HG03442 (cell line): ENCODE data around the gene MCU.
"Not testable (repeated sequence)": the region's sequence is repeated elsewhere in the genome, so short reads cannot be mapped to it uniquely, and the experiment has no call there.

Source experiments
- ATAC-seq: cut with Tn5 transposase; IDR thresholded peaks from one replicate; pipeline ENCODE4 v1.9.1; 2021; ENCODE audit warnings: mild to moderate bottlenecking, moderate library complexity; ENCODE audit not compliant: unreplicated experiment

The MCU gene

GRCh38 chr10:72893136-72893798 lies 201.3 kb downstream of the MCU start, which contains the start of gene OIT3:
Gene OIT3 (plus strand): TSS chr10:72893739. CDS start chr10:72893799, 60 bp downstream.
- ATAC-seq = no peak

- no peak for ATAC-seq
Observed at GRCh38 chr10:72895236-72895850, 203.4 kb downstream of the MCU start.

GRCh38 chr10:72898616-72899015 lies 206.7 kb downstream of the MCU start:
- ATAC-seq = no peak

- no peak for ATAC-seq
Observed at GRCh38 chr10:72899545-72899944, 207.6 kb downstream of the MCU start.

- not testable (repeated sequence) for ATAC-seq
Observed at GRCh38 chr10:72903941-72904446, 212.1 kb downstream of the MCU start.

GRCh38 chr10:72904806-72905205 lies 212.9 kb downstream of the MCU start:
- ATAC-seq = no peak

GRCh38 chr10:72906446-72906845 lies 214.5 kb downstream of the MCU start:
- ATAC-seq = no peak

GRCh38 chr10:72910705-72911104 lies 218.8 kb downstream of the MCU start:
- ATAC-seq = no peak

- no peak for ATAC-seq
Observed at GRCh38 chr10:72911758-72912157, 219.8 kb downstream of the MCU start.

GRCh38 chr10:72912736-72913135 lies 220.8 kb downstream of the MCU start:
- no peak for ATAC-seq

GRCh38 chr10:72913287-72913686 lies 221.3 kb downstream of the MCU start:
- ATAC-seq = no peak

GRCh38 chr10:72917201-72917600 lies 225.3 kb downstream of the MCU start:
- not testable (repeated sequence) for ATAC-seq

GRCh38 chr10:72917803-72918332 lies 225.9 kb downstream of the MCU start:
- not testable (repeated sequence) for ATAC-seq

GRCh38 chr10:72918352-72918751 lies 226.4 kb downstream of the MCU start:
- no peak for ATAC-seq

GRCh38 chr10:72921147-72921683 lies 229.3 kb downstream of the MCU start:
- ATAC-seq = not testable (repeated sequence)

- ATAC-seq = no peak
Observed at GRCh38 chr10:72924351-72924750, 232.4 kb downstream of the MCU start.

GRCh38 chr10:72925951-72926465 lies 234.1 kb downstream of the MCU start:
- no peak for ATAC-seq

GRCh38 chr10:72927485-72927884 lies 235.5 kb downstream of the MCU start:
- ATAC-seq = no peak

GRCh38 chr10:72928798-72929197 lies 236.9 kb downstream of the MCU start:
- ATAC-seq = no peak

GRCh38 chr10:72930276-72930675 lies 238.3 kb downstream of the MCU start:
- no peak for ATAC-seq

- ATAC-seq = no peak
Observed at GRCh38 chr10:72932259-72933015, 240.5 kb downstream of the MCU start.
